ENCODE data around the gene RANBP3. TPM values are rescaled to one million over a fixed set of nuclear protein-coding genes. Genes with fewer than 3 reads are reported as not detected.

RANBP3 gene
- total and polyA plus RNA-seq, 2 of the 8 experiments (the other 6 are each of a cell fraction or from before 2014, with no cell fraction given), result 95.4 to 122 TPM

GRCh38 chr19:6000228-6000847 is 22.4 kb upstream of the RANBP3 start (continued):
- no peak for TF ChIP-seq TCF12 (IDR thresholded peaks at IDR 0.05; ENCODE audit: low read depth, low read length)
- no peak for TF ChIP-seq MAFK (IDR thresholded peaks at IDR 0.05; ENCODE audit: low read depth, low read length)
- no peak for TF ChIP-seq SIX5 (IDR thresholded peaks at IDR 0.05; ENCODE audit: low read depth, low read length)

Measured in H1 (cell line).